Measurements from ENCODE around the gene STK11.
A peak's percentile ranks its signal among the peaks of the same experiment; 100 is the strongest.

Gene STK11

GRCh38 chr19:1171755-1172352, 33.7 kb upstream of the STK11 start:
- Histone ChIP-seq H3K36me3 (peaks cover 0 to 15% (median 8%) of the 10 kb centered on the region in 3 donors), H3K4me3 (peak overlapping the region; percentile 70 to 79), H3K4me1 (peaks cover 0 to 69% (median 20%) of the 10 kb centered on the region in 4 donors), H3K9me3 (no peaks in the 10 kb centered on the region), H3K27ac (peak overlapping the region; percentile 92), H3K27me3 (no peaks in the 10 kb centered on the region)
- TF ChIP-seq CTCF (IDR thresholded peaks at IDR 0.05) = no peak
- no peak for DNase-seq
- intact Hi-C loops (cut with DNase I; ENCODE audit: low total_unique reads) = loop anchor here (10.0 kb wide), 1 partner anchor 157 kb away; no protein-coding TSS in a partner anchor

- H3K27ac ChIP-seq = peak overlapping the region; percentile 92
- no peaks in the 10 kb centered on the region for H3K9me3 ChIP-seq
- intact Hi-C loops (cut with DNase I; ENCODE audit: low total_unique reads) = loop anchor here (10.0 kb wide), 1 partner anchor 158 kb away; no protein-coding TSS in a partner anchor
- DNase-seq = peak; percentile 80 to 86
- peak overlapping the region; percentile 70 to 79 for H3K4me3 ChIP-seq
- H3K4me1 ChIP-seq = peaks cover 0 to 68% (median 24%) of the 10 kb centered on the region in 4 donors
- H3K27me3 ChIP-seq = no peaks in the 10 kb centered on the region
- no peak for TF ChIP-seq CTCF (IDR thresholded peaks at IDR 0.05)
- peaks cover 0 to 9% (median 8%) of the 10 kb centered on the region in 3 donors for H3K36me3 ChIP-seq
Measured at GRCh38 chr19:1172353-1173158, 33.0 kb upstream of the STK11 start.

- peak in 1 of 2 donors; percentile 75 for DNase-seq
- intact Hi-C loops (cut with DNase I; ENCODE audit: low total_unique reads) = loop anchor here (10.0 kb wide), 1 partner anchor 159 kb away; no protein-coding TSS in a partner anchor
- H3K9me3 ChIP-seq = no peaks in the 10 kb centered on the region
- H3K4me1 ChIP-seq = peaks cover 0 to 66% (median 27%) of the 10 kb centered on the region in 4 donors
- peak overlapping the region; percentile 92 for H3K27ac ChIP-seq
- no peak for TF ChIP-seq CTCF (IDR thresholded peaks at IDR 0.05)
- H3K27me3 ChIP-seq = no peaks in the 10 kb centered on the region
- H3K4me3 ChIP-seq = peak overlapping the region; percentile 70 to 79
- H3K36me3 ChIP-seq = peaks cover 0 to 7% (median 6%) of the 10 kb centered on the region in 3 donors
Measured at GRCh38 chr19:1173159-1173844, 32.3 kb upstream of the STK11 start.

GRCh38 chr19:1173845-1174809, 31.5 kb upstream of the STK11 start, which contains the start of gene SBNO2:
Gene SBNO2, minus strand, starts transcription at chr19:1174268. Its CDS starts 19,992 bp downstream, at chr19:1154276.
- no peaks in the 10 kb centered on the region for H3K27me3 ChIP-seq
- H3K9me3 ChIP-seq = no peaks in the 10 kb centered on the region
- peak within 1 kb of the TSS; percentile 92 for H3K27ac ChIP-seq
- TF ChIP-seq CTCF (IDR thresholded peaks at IDR 0.05) = no peak
- DNase-seq = peak; percentile 84 to 91
- peaks cover 0 to 60% (median 27%) of the 10 kb centered on the region in 4 donors for H3K4me1 ChIP-seq
- peaks cover 0 to 2% (median 0%) of the 10 kb centered on the region in 3 donors for H3K36me3 ChIP-seq
- intact Hi-C loops (cut with DNase I; ENCODE audit: low total_unique reads) = loop anchor here (10.0 kb wide), 1 partner anchor 159 kb away; no protein-coding TSS in a partner anchor
- H3K4me3 ChIP-seq = peak within 1 kb of the TSS; percentile 70 to 79
